ENCODE results near the gene PRKN.

Gene PRKN

GRCh38 chr6:161406646-161407045 is 1320.9 kb downstream of the PRKN start:
- no peaks in the 10 kb centered on the region for H3K79me2 ChIP-seq (ENCODE audit: insufficient read depth, low read depth)

GRCh38 chr6:161405418-161405817 is 1322.1 kb downstream of the PRKN start:
- Histone ChIP-seq H3K4me3 (IDR thresholded peaks at IDR 0.05; ENCODE audit: insufficient read depth, low read depth, low read length) (no peak overlapping the region), H3K4me2 (no peak overlapping the region), H3K9ac (no peak overlapping the region), H2AFZ (ENCODE audit: low read depth) (no peak overlapping the region), H3K27me3 (ENCODE audit: insufficient read depth, low read depth) (no peaks in the 10 kb centered on the region), H3K27ac (no peak overlapping the region), H3K4me1 (ENCODE audit: low read depth, poor library complexity, severe bottlenecking) (peaks cover 15% of the 10 kb centered on the region), H3K36me3 (ENCODE audit: insufficient read depth) (no peaks in the 10 kb centered on the region), H4K20me1 (ENCODE audit: insufficient read depth) (no peaks in the 10 kb centered on the region), H3K79me2 (ENCODE audit: insufficient read depth, low read depth) (no peaks in the 10 kb centered on the region)
- no peak for TF ChIP-seq CTCF (conservative IDR thresholded peaks at IDR 0.05; ENCODE audit: low read depth, low read length)

More at GRCh38 chr6:161406646-161407045, 1320.9 kb downstream of the PRKN start:
- H3K9ac ChIP-seq = no peak overlapping the region
- H3K27me3 ChIP-seq (ENCODE audit: insufficient read depth, low read depth) = no peaks in the 10 kb centered on the region
- H3K4me1 ChIP-seq (ENCODE audit: low read depth, poor library complexity, severe bottlenecking) = peaks cover 15% of the 10 kb centered on the region
- no peak for TF ChIP-seq CTCF (conservative IDR thresholded peaks at IDR 0.05; ENCODE audit: low read depth, low read length)
- no peak overlapping the region for H2AFZ ChIP-seq (ENCODE audit: low read depth)
- H3K4me3 ChIP-seq (IDR thresholded peaks at IDR 0.05; ENCODE audit: insufficient read depth, low read depth, low read length) = no peak overlapping the region
- H3K36me3 ChIP-seq (ENCODE audit: insufficient read depth) = no peaks in the 10 kb centered on the region
- no peak overlapping the region for H3K27ac ChIP-seq
- no peaks in the 10 kb centered on the region for H4K20me1 ChIP-seq (ENCODE audit: insufficient read depth)
- no peak overlapping the region for H3K4me2 ChIP-seq

- no peak for TF ChIP-seq CTCF (conservative IDR thresholded peaks at IDR 0.05; ENCODE audit: low read depth, low read length)
- Histone ChIP-seq H2AFZ (ENCODE audit: low read depth) (no peak overlapping the region), H3K79me2 (ENCODE audit: insufficient read depth, low read depth) (no peaks in the 10 kb centered on the region), H4K20me1 (ENCODE audit: insufficient read depth) (no peaks in the 10 kb centered on the region), H3K27me3 (ENCODE audit: insufficient read depth, low read depth) (no peaks in the 10 kb centered on the region), H3K4me1 (ENCODE audit: low read depth, poor library complexity, severe bottlenecking) (peaks cover 15% of the 10 kb centered on the region), H3K4me3 (IDR thresholded peaks at IDR 0.05; ENCODE audit: insufficient read depth, low read depth, low read length) (no peak overlapping the region), H3K36me3 (ENCODE audit: insufficient read depth) (no peaks in the 10 kb centered on the region), H3K4me2 (no peak overlapping the region), H3K9ac (no peak overlapping the region), H3K27ac (no peak overlapping the region)
Observed at GRCh38 chr6:161403717-161404116, 1323.8 kb downstream of the PRKN start.

- Histone ChIP-seq H3K4me2 (no peak overlapping the region), H4K20me1 (ENCODE audit: insufficient read depth) (no peaks in the 10 kb centered on the region), H3K4me1 (ENCODE audit: low read depth, poor library complexity, severe bottlenecking) (peaks cover 3% of the 10 kb centered on the region), H3K27ac (no peak overlapping the region), H2AFZ (ENCODE audit: low read depth) (no peak overlapping the region), H3K9ac (no peak overlapping the region), H3K27me3 (ENCODE audit: insufficient read depth, low read depth) (no peaks in the 10 kb centered on the region), H3K36me3 (ENCODE audit: insufficient read depth) (no peaks in the 10 kb centered on the region), H3K4me3 (IDR thresholded peaks at IDR 0.05; ENCODE audit: insufficient read depth, low read depth, low read length) (no peak overlapping the region), H3K79me2 (ENCODE audit: insufficient read depth, low read depth) (no peaks in the 10 kb centered on the region)
- no peak for TF ChIP-seq CTCF (conservative IDR thresholded peaks at IDR 0.05; ENCODE audit: low read depth, low read length)
Observed at GRCh38 chr6:161401587-161402309, 1325.8 kb downstream of the PRKN start.
